Measurements from ENCODE around the gene YIPF2.

DNA sequence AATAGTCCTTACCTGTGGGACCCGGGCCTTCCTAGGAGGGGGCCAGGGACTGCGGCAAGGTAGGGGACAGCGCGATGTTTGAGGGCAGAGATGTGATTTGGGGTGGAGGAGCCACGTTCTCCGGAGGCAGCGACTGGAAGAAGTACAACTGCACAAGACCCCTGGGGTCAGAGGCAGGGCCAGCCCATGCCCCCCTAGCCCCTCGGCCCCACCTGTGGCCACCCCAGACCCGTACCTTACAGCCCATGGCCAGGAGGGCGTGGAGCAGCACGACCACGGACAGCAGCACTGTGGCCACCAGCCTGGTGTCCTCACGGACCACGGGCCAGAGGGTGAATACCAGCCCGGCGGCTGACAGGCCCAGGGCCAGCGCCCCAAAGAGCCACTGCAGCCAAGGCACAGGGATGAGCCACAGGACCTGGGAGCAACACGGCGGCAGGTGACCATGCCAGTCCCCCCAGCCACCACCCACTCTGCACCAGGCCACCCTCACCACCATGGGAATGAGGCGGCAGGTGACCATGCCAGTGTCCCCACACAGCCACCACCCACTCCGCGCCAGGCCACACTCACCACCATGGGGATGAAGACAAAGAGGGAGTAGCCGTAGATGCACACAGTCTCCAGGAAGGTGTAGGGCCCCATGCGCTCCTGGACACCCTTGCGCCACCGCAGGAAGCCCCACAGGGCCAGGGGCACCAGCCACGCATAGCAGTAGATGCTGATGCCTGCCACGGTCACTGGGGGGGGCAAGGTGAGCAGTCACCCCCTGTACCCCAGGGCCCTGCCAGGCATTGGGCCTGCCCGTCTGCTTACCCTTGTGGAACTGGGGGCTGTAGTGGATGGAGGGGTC, 5.0 kb downstream of the YIPF2 start:
- TF ChIP-seq, protein P1, sequence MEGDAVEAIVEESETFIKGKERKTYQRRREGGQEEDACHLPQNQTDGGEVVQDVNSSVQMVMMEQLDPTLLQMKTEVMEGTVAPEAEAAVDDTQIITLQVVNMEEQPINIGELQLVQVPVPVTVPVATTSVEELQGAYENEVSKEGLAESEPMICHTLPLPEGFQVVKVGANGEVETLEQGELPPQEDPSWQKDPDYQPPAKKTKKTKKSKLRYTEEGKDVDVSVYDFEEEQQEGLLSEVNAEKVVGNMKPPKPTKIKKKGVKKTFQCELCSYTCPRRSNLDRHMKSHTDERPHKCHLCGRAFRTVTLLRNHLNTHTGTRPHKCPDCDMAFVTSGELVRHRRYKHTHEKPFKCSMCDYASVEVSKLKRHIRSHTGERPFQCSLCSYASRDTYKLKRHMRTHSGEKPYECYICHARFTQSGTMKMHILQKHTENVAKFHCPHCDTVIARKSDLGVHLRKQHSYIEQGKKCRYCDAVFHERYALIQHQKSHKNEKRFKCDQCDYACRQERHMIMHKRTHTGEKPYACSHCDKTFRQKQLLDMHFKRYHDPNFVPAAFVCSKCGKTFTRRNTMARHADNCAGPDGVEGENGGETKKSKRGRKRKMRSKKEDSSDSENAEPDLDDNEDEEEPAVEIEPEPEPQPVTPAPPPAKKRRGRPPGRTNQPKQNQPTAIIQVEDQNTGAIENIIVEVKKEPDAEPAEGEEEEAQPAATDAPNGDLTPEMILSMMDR (IDR thresholded peaks at IDR 0.05; ENCODE audit: insufficient read depth, low read depth, low read length), result no peak
- no peak for TF ChIP-seq EZH2 (IDR thresholded peaks at IDR 0.05; ENCODE audit: insufficient read depth, low read length)

All from astrocyte (in vitro differentiated cells and primary cell).